ENCODE results near the gene HNRNPAB. TPM values are rescaled to one million over a fixed set of nuclear protein-coding genes. Genes with fewer than 3 reads are reported as not detected.
A peak's percentile ranks its signal among the peaks of the same experiment; 100 is the strongest.

The HNRNPAB gene
- total and polyA plus RNA-seq, 10 donors: 55.9 to 144 (median 115) TPM

GRCh38 chr5:178198706-178199105, 5.6 kb upstream of the HNRNPAB start:
- peaks cover 0 to 38% (median 22%) of the 10 kb centered on the region in 6 donors for H3K4me1 ChIP-seq
- no peak for DNase-seq
- WGBS, 5 donors: 52 to 76% (median 64%) methylated on average over 11 of the region's 11 CpGs

GRCh38 chr5:178199581-178200434, 4.5 kb upstream of the HNRNPAB start:
- H3K9me3 ChIP-seq: no peaks in the 10 kb centered on the region
- H3K4me1 ChIP-seq: peaks cover 0 to 34% (median 22%) of the 10 kb centered on the region in 6 donors
- H3K36me3 ChIP-seq: no peaks in the 10 kb centered on the region
- H3K4me3 ChIP-seq: no peak overlapping the region
- no peak overlapping the region for H3K27ac ChIP-seq
- TF ChIP-seq POLR2A (IDR thresholded peaks at IDR 0.05) (no peak), CTCF (IDR thresholded peaks at IDR 0.05 in 8 of 11, conservative IDR thresholded peaks at IDR 0.05 in 3 of 11) (no peak), POLR2AphosphoS5 (IDR thresholded peaks at IDR 0.05) (no peak)
- DNase-seq: no peak
- WGBS, 5 donors: 66 to 78% (median 71%) methylated on average over 12 of the region's 12 CpGs
- H3K27me3 ChIP-seq (replicated peaks in 1 of 7): no peaks in the 10 kb centered on the region
- intact Hi-C loops (cut with DNase I; ENCODE audit: low total_unique reads): no loop called here

More at GRCh38 chr5:178198706-178199105, 5.6 kb upstream of the HNRNPAB start:
- no peak overlapping the region for H3K4me3 ChIP-seq
- intact Hi-C loops (cut with DNase I; ENCODE audit: low total_unique reads): no loop called here
- TF ChIP-seq POLR2AphosphoS5 (IDR thresholded peaks at IDR 0.05): no peak
- no peak for TF ChIP-seq POLR2A (IDR thresholded peaks at IDR 0.05)
- no peak for TF ChIP-seq CTCF (IDR thresholded peaks at IDR 0.05 in 8 of 11, conservative IDR thresholded peaks at IDR 0.05 in 3 of 11)
- H3K36me3 ChIP-seq: no peaks in the 10 kb centered on the region
- no peak overlapping the region for H3K27ac ChIP-seq
- peaks cover 0 to 8% (median 0%) of the 10 kb centered on the region in 7 donors for H3K27me3 ChIP-seq (replicated peaks in 1 of 7)
- H3K9me3 ChIP-seq: no peaks in the 10 kb centered on the region

GRCh38 chr5:178201221-178201926, 3.0 kb upstream of the HNRNPAB start:
- Histone ChIP-seq H3K27me3 (replicated peaks in 1 of 7) (no peaks in the 10 kb centered on the region), H3K9me3 (no peaks in the 10 kb centered on the region), H3K27ac (peak overlapping the region in 2 of 8 donors; percentile 60 to 69), H3K4me1 (peaks cover 9 to 45% (median 33%) of the 10 kb centered on the region in 6 donors), H3K36me3 (peaks cover 0 to 6% (median 1%) of the 10 kb centered on the region in 6 donors), H3K4me3 (no peak overlapping the region)
- no peak for DNase-seq
- WGBS, 5 donors: 84 to 89% (median 88%) methylated on average over 14 of the region's 14 CpGs
- intact Hi-C loops (cut with DNase I; ENCODE audit: low total_unique reads): no loop called here
- no peak for TF ChIP-seq POLR2A (IDR thresholded peaks at IDR 0.05)
- TF ChIP-seq CTCF (IDR thresholded peaks at IDR 0.05 in 8 of 11, conservative IDR thresholded peaks at IDR 0.05 in 3 of 11): no peak
- TF ChIP-seq POLR2AphosphoS5 (IDR thresholded peaks at IDR 0.05): no peak

- H3K4me1 ChIP-seq: peaks cover 13 to 50% (median 38%) of the 10 kb centered on the region in 6 donors
- H3K4me3 ChIP-seq: no peak overlapping the region
- TF ChIP-seq POLR2AphosphoS5 (IDR thresholded peaks at IDR 0.05) (peak in 2 of 3 donors; percentile 28 to 34), POLR2A (IDR thresholded peaks at IDR 0.05) (no peak)
- no peak for DNase-seq
- no peaks in the 10 kb centered on the region for H3K9me3 ChIP-seq
- H3K36me3 ChIP-seq: peaks cover 0 to 11% (median 6%) of the 10 kb centered on the region in 6 donors
- no peaks in the 10 kb centered on the region for H3K27me3 ChIP-seq (replicated peaks in 1 of 7)
- peak overlapping the region in 5 of 8 donors; percentile 30 to 69 (median 63) for H3K27ac ChIP-seq
- intact Hi-C loops (cut with DNase I; ENCODE audit: low total_unique reads): no loop called here
- 16 to 44% (median 17%) methylated on average over 2 of the region's 2 CpGs for WGBS, 5 donors
Observed at GRCh38 chr5:178201927-178202235, 2.5 kb upstream of the HNRNPAB start.
